A673 (cell line): ENCODE measurements around the gene FTCD. TPM values are rescaled to one million over a fixed set of nuclear protein-coding genes. Genes with fewer than 3 reads are reported as not detected.

ENCODE experiments used
- BruUV-seq: library from RNA; stranded (reverse); fragments of 400-500 nt; replicated peaks from 2 replicates; lab custom pipeline; 2021; lab: Mats Ljungman, UMichigan
- CTCF ChIA-PET: fragments of 300-600 bp; sonication (Branson Sonifier 250); formaldehyde crosslinking; loops from one replicate; lab custom pipeline; 2022; ENCODE audit warnings: antibody characterized with exemption; lab: Charles Lee
- POLR2A ChIA-PET: fragments of 300-600 bp; sonication (Branson Sonifier 250); formaldehyde crosslinking; loops from one replicate; lab custom pipeline; 2022; ENCODE audit warnings: antibody characterized with exemption; ENCODE audit not compliant: low non-redundant PET; lab: Charles Lee
- DNase-seq: peaks from one replicate; pipeline ENCODE4 v3.0.0-alpha.2; 2015; ENCODE audit warnings: low spot score
- H3K27ac ChIP-seq: fragments of 200-600 bp; sonication (generic); 2 replicates; pipeline ENCODE4 v1.5.1; 2016; ENCODE audit warnings: mixed run types, low read depth, mild to moderate bottlenecking, mixed read lengths, antibody characterized with exemption, low read length; ENCODE audit not compliant: poor library complexity, severe bottlenecking
- H3K27me3 ChIP-seq: fragments of 200-600 bp; sonication (generic); replicated peaks from 2 replicates; pipeline ENCODE4 v1.6.1; 2017; ENCODE audit warnings: mixed run types, low read depth, mild to moderate bottlenecking, mixed read lengths, antibody characterized with exemption, low read length; ENCODE audit not compliant: insufficient read depth, poor library complexity
- H3K36me3 ChIP-seq: fragments of 200-600 bp; sonication (generic); 2 replicates; pipeline ENCODE4 v1.6.1; 2016; ENCODE audit warnings: mixed run types, mild to moderate bottlenecking, mixed read lengths, antibody characterized with exemption, low read length; ENCODE audit not compliant: insufficient read depth, poor library complexity, severe bottlenecking
- H3K4me1 ChIP-seq: fragments of 200-600 bp; sonication (generic); 2 replicates; pipeline ENCODE4 v1.6.1; 2017; ENCODE audit warnings: mixed run types, mild to moderate bottlenecking, mixed read lengths, antibody characterized with exemption, low read length; ENCODE audit not compliant: insufficient read depth, poor library complexity, severe bottlenecking
- H3K4me3 ChIP-seq: fragments of 200-600 bp; sonication (generic); 2 replicates; pipeline ENCODE4 v1.5.1; 2016; ENCODE audit warnings: low read depth, mixed run types, mild to moderate bottlenecking, mixed read lengths, low read length; ENCODE audit not compliant: poor library complexity, severe bottlenecking
- H3K9me3 ChIP-seq: fragments of 200-600 bp; sonication (generic); 2 replicates; pipeline ENCODE4 v1.6.1; 2016; ENCODE audit warnings: mixed run types, low read depth, mild to moderate bottlenecking, mixed read lengths, antibody characterized with exemption, low read length; ENCODE audit not compliant: poor library complexity, severe bottlenecking
- EZH2 ChIP-seq: fragments of 200-600 bp; sonication (generic); IDR thresholded peaks from 2 replicates; pipeline ENCODE4 v1.6.1; 2017; ENCODE audit warnings: borderline replicate concordance, low read depth, mild to moderate bottlenecking, mixed read lengths, antibody characterized with exemption, low read length; ENCODE audit not compliant: poor library complexity, severe bottlenecking
- intact Hi-C: fragments of 100-400 bp; cut with micrococcal nuclease; formaldehyde crosslinking; loops from one replicate; pipeline ENCODE4 v1.10.0; 2022; ENCODE audit not compliant: unreplicated experiment
- total RNA-seq: library from RNA; stranded (reverse); gene quantifications from 2 replicates; pipeline ENCODE4 v1.2.3, GENCODE V29; 2021
- TF ChIP-seq, protein P1 (sequence below): fragments of 300-800, 200-600 bp; sonication (generic); conservative IDR thresholded peaks from 2 replicates; pipeline ENCODE4 v1.5.1; 2017; ENCODE audit warnings: low read depth, mild to moderate bottlenecking, antibody characterized with exemption, low read length, moderate library complexity, mixed read lengths

The FTCD gene
- total RNA-seq, 1 experiment from 2014 or later: 5.4 TPM

GRCh38 chr21:46099476-46099875 lies 55.9 kb downstream of the FTCD start:
- Histone ChIP-seq H3K36me3 (no peaks in the 10 kb centered on the region), H3K27me3 (peaks cover 2% of the 10 kb centered on the region), H3K4me3 (no peak overlapping the region), H3K27ac (no peak overlapping the region), H3K4me1 (no peaks in the 10 kb centered on the region), H3K9me3 (peaks cover 12% of the 10 kb centered on the region)
- BruUV-seq: no TSS peak
- TF ChIP-seq EZH2: no peak
- TF ChIP-seq, protein P1, sequence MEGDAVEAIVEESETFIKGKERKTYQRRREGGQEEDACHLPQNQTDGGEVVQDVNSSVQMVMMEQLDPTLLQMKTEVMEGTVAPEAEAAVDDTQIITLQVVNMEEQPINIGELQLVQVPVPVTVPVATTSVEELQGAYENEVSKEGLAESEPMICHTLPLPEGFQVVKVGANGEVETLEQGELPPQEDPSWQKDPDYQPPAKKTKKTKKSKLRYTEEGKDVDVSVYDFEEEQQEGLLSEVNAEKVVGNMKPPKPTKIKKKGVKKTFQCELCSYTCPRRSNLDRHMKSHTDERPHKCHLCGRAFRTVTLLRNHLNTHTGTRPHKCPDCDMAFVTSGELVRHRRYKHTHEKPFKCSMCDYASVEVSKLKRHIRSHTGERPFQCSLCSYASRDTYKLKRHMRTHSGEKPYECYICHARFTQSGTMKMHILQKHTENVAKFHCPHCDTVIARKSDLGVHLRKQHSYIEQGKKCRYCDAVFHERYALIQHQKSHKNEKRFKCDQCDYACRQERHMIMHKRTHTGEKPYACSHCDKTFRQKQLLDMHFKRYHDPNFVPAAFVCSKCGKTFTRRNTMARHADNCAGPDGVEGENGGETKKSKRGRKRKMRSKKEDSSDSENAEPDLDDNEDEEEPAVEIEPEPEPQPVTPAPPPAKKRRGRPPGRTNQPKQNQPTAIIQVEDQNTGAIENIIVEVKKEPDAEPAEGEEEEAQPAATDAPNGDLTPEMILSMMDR: no peak
- intact Hi-C loops: loop anchor here (2.0 kb wide), 1 partner anchor 127 kb away; no protein-coding TSS in a partner anchor
- POLR2A ChIA-PET: no interaction called here
- no peak for DNase-seq
- CTCF ChIA-PET: no interaction called here

DNA sequence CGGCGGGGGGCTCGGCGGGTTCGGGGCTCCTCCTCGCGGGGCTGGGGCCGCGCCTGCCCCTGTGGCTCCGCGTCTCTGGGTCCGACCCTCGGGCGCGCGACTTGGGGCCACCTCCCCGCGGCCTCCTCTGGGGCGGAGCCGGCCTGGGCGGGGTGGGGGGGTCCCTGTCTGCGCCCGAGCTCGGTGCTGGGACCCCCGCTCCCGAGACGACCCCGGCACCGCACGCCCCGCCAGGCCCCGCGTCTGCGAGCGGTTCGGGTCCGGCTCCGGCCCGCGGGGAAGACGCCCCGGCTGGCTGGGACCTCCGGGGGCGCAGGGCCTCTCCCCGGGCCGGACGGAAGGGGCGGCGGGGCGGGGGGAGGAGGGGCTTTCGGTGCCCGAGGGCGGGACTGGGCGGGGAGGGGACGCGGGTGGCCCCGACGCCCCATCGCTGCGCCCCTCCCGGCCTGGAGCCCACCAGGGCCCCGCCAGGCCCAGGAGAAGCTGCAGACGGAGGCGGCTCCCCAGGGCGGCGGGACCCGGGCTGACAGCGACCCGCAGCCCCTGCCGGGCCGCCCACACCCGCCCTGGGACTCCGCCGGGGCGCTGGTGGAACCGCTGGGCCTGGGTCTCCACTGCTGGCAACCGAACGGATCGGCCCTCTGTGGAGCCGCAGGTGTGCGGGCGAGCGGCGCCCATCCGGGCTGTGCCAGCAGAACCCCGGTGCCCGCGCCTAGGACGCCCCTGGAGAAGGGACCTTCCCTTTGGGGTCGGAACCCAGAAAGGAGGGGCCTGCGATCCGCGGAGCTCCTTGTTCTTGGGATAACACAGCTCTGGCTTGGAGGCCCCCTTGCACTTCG lies 56.9 kb downstream of the FTCD start:
- ChIA-PET CTCF (no interaction called here), POLR2A (no interaction called here)
- Histone ChIP-seq H3K4me3 (peak overlapping the region; percentile 59), H3K27ac (no peak overlapping the region), H3K36me3 (no peaks in the 10 kb centered on the region), H3K4me1 (no peaks in the 10 kb centered on the region), H3K9me3 (peaks cover 12% of the 10 kb centered on the region), H3K27me3 (peaks cover 2% of the 10 kb centered on the region)
- intact Hi-C loops: loop anchor here (2.0 kb wide), 1 partner anchor 126 kb away; no protein-coding TSS in a partner anchor
- no peak for DNase-seq
- no peak for TF ChIP-seq EZH2
- TF ChIP-seq, protein P1: no peak
- BruUV-seq: no TSS peak

- Histone ChIP-seq H3K36me3 (no peaks in the 10 kb centered on the region), H3K4me1 (no peaks in the 10 kb centered on the region), H3K27me3 (peaks cover 2% of the 10 kb centered on the region), H3K4me3 (peak within 1 kb of the TSS; percentile 59), H3K27ac (no peak within 1 kb of the TSS), H3K9me3 (peaks cover 7% of the 10 kb centered on the region)
- CTCF ChIA-PET: no interaction called here
- no TSS peak for BruUV-seq
- peak; percentile 54 for DNase-seq
- TF ChIP-seq, protein P1: 0 out of 2 replicates have a peak, but pooled peaks have one; percentile 21
- TF ChIP-seq EZH2: no peak
- POLR2A ChIA-PET: no interaction called here
- intact Hi-C loops: loop anchor here (2.0 kb wide), 1 partner anchor 125 kb away; no protein-coding TSS in a partner anchor
Observed at GRCh38 chr21:46097336-46098293, 57.8 kb downstream of the FTCD start, which contains the start of gene COL6A2. Gene COL6A2, plus strand, starts transcription at chr21:46098112.
